Ovary (tissue), 9 donors: ENCODE data around the gene NAALADL2. TPM values are rescaled to one million over a fixed set of nuclear protein-coding genes. Genes with fewer than 3 reads are reported as not detected.

Source experiments
- DNase-seq, 5 donors: peaks; one replicate each; pipeline ENCODE4 v3.0.0-alpha.2; 2019 to 2020
- H3K27ac ChIP-seq, 2 donors: fragments of 200-600 bp; one replicate each; pipeline versions ENCODE4 v1.5.1 to v1.8.0; 2019 to 2022
- H3K27me3 ChIP-seq: fragments of 200-600 bp; one replicate; pipeline ENCODE4 v1.8.0; 2022
- H3K36me3 ChIP-seq: fragments of 200-600 bp; sonication (generic); one replicate; pipeline ENCODE4 v1.5.1; 2019
- H3K4me1 ChIP-seq: one replicate; pipeline ENCODE4 v1.8.1; 2013; ENCODE audit warnings: mild to moderate bottlenecking, moderate library complexity; ENCODE audit not compliant: insufficient read depth
- H3K4me3 ChIP-seq: fragments of 200-600 bp; sonication (generic); one replicate; pipeline ENCODE4 v1.5.1; 2017
- H3K9me3 ChIP-seq, 2 donors: fragments of 200-600 bp in 1 of 2; sonication (generic) in 1 of 2; one replicate each; pipeline versions ENCODE4 v1.5.1 to v1.8.1; 2013 to 2019; ENCODE audit warnings: mild to moderate bottlenecking in 1 of 2, moderate library complexity in 1 of 2
- EP300 ChIP-seq: sonication (generic); formaldehyde crosslinking; IDR thresholded peaks from one replicate; pipeline ENCODE4 v1.6.1; 2017; ENCODE audit warnings: antibody characterized with exemption
- POLR2A ChIP-seq: fragments of 450-650 bp; IDR thresholded peaks from one replicate; pipeline ENCODE4 v1.6.1; 2017; ENCODE audit warnings: antibody characterized with exemption, mild to moderate bottlenecking, moderate library complexity
- WGBS, 3 donors: extraction: QIAGEN DNeasy Blood & Tissue Kit in 1 of 3; methylation state at CpG; one replicate each; pipeline versions ENCODE4 v1.1.5 to v1.1.7; 2013 to 2017; 5-methylcytosine and 5-hydroxymethylcytosine counted together
- intact Hi-C, 4 donors: fragments of 100-400 bp; cut with DNase I; formaldehyde crosslinking; loops; one replicate each; pipeline versions ENCODE4 v1.11.0 to v1.15.1; 2022 to 2023
- polyA plus RNA-seq, 2 donors: library from polyadenylated mRNA; stranded (reverse); fragments of 200-250 nt in 1 of 2; fragments of 350-450 nt in 1 of 2; fragmentation: Illumina TruSeq in 1 of 2; extraction: RNeasy Lipid Tissue Mini Kit (QIAGEN cat#74804) in 1 of 2; gene quantifications; one replicate each; pipeline ENCODE4 v1.2.3, GENCODE V29; 2013 to 2014
- total RNA-seq, 7 donors: library from RNA; depleted of rRNA in 2 of 7; stranded (reverse); fragments of >200 nt in 2 of 7; fragmentation: NEBNext Ultra II Directional in 3 of 7; extraction: Animal tissue kit (Norgen Biotek cat#: 25700) in 3 of 7; gene quantifications; one replicate each; pipeline versions ENCODE4 v1.1.0 to v1.2.4, GENCODE V29; 2016 to 2023
- TF ChIP-seq, protein P1 (sequence below), 3 donors: fragments of 450-650 bp in 2 of 3; fragments of 200-600 bp in 1 of 3; IDR thresholded peaks; one replicate each; pipeline versions ENCODE4 v1.5.1 to v1.8.0; 2016 to 2022; ENCODE audit warnings: antibody characterized with exemption in 3 of 3, mild to moderate bottlenecking in 1 of 3
- donor health status: DM: no; HTN: no; CAD: no; lungs with moderate emphysema.
- donor health status: DM: no; HTN: no; CAD: no.
- donor health status: Bipolar disorder and iron deficiency.
- donor health status: DM: yes; HTN: yes; CAD: no.
- donor health status: DM: no; HTN: no; CAD: no.
- donor health status: DM: yes; HTN: yes; CAD: no.

The NAALADL2 gene
- total and polyA plus RNA-seq, 9 donors = 2.3 to 29.3 (median 15.2) TPM

DNA sequence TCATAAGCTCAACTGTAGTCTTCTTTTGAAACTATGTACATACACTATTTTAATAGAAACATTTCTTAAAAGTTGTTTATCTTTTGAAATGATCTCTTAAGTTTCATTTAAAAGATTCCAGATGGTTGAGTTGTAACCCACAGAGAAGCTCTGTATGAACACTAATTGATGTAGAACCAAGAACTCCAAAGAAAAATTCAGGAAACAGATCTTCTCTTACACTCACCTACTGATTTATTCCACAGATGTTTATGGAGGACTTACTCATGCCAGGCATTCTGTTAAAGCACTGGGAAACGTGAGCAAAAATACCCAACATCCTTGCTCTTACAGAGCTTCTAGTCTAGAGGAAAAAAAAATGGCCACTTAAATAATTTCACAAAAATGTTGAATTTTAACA lies 551.1 kb downstream of the NAALADL2 start:
- no peaks in the 10 kb centered on the region for H3K9me3 ChIP-seq
- no peaks in the 10 kb centered on the region for H3K27me3 ChIP-seq
- DNase-seq = no peak
- H3K36me3 ChIP-seq = no peaks in the 10 kb centered on the region
- no peak overlapping the region for H3K4me3 ChIP-seq
- H3K27ac ChIP-seq = no peak overlapping the region
- TF ChIP-seq, protein P1, sequence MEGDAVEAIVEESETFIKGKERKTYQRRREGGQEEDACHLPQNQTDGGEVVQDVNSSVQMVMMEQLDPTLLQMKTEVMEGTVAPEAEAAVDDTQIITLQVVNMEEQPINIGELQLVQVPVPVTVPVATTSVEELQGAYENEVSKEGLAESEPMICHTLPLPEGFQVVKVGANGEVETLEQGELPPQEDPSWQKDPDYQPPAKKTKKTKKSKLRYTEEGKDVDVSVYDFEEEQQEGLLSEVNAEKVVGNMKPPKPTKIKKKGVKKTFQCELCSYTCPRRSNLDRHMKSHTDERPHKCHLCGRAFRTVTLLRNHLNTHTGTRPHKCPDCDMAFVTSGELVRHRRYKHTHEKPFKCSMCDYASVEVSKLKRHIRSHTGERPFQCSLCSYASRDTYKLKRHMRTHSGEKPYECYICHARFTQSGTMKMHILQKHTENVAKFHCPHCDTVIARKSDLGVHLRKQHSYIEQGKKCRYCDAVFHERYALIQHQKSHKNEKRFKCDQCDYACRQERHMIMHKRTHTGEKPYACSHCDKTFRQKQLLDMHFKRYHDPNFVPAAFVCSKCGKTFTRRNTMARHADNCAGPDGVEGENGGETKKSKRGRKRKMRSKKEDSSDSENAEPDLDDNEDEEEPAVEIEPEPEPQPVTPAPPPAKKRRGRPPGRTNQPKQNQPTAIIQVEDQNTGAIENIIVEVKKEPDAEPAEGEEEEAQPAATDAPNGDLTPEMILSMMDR (IDR thresholded peaks at IDR 0.05) = no peak
- TF ChIP-seq EP300 = no peak
- no peak for TF ChIP-seq POLR2A
- intact Hi-C loops = no loop called here
- no peaks in the 10 kb centered on the region for H3K4me1 ChIP-seq
- 82 to 95% (median 93%) methylated on average over 1 of the region's 1 CpG for WGBS, 3 donors

DNA sequence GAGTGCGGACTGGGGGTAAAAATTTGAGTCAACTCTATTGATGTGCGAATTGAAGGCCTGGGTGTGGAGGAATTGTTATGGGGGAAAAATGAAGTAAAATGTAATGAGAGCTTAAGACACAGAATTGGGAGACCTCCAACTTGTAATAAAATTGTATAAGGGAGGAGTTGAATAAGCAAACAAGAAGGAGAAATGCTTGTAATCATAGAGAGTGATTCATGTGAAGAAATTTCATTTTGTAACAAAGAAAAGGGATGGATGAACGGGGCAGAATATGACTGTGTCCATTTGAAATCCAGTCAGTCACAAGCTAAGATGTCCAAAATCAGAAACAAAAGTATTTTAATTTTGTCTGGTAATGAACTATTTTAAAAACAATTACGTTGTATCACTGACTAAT lies 552.3 kb downstream of the NAALADL2 start:
- H3K27me3 ChIP-seq = no peaks in the 10 kb centered on the region
- intact Hi-C loops = no loop called here
- no peaks in the 10 kb centered on the region for H3K9me3 ChIP-seq
- no peaks in the 10 kb centered on the region for H3K4me1 ChIP-seq
- no peaks in the 10 kb centered on the region for H3K36me3 ChIP-seq
- 93 to 96% (median 94%) methylated on average over 4 of the region's 4 CpGs for WGBS, 3 donors
- no peak overlapping the region for H3K4me3 ChIP-seq
- no peak for DNase-seq
- TF ChIP-seq EP300 (no peak), POLR2A (no peak)
- TF ChIP-seq, protein P1 (IDR thresholded peaks at IDR 0.05) = no peak
- no peak overlapping the region for H3K27ac ChIP-seq

GRCh38 chr3:175411946-175412345 lies 552.8 kb downstream of the NAALADL2 start:
- intact Hi-C loops = no loop called here
- DNase-seq = no peak
- Histone ChIP-seq H3K9me3 (no peaks in the 10 kb centered on the region), H3K36me3 (no peaks in the 10 kb centered on the region), H3K27ac (no peak overlapping the region), H3K27me3 (no peaks in the 10 kb centered on the region), H3K4me1 (no peaks in the 10 kb centered on the region), H3K4me3 (no peak overlapping the region)
- no peak for TF ChIP-seq POLR2A
- TF ChIP-seq, protein P1 (IDR thresholded peaks at IDR 0.05) = no peak
- TF ChIP-seq EP300 = no peak
- 94 to 96% (median 95%) methylated on average over 6 of the region's 6 CpGs for WGBS, 3 donors

- H3K27me3 ChIP-seq = no peaks in the 10 kb centered on the region
- no peaks in the 10 kb centered on the region for H3K36me3 ChIP-seq
- no peak overlapping the region for H3K4me3 ChIP-seq
- WGBS, 3 donors = 97 to 99% (median 98%) methylated on average over 4 of the region's 4 CpGs
- intact Hi-C loops = no loop called here
- DNase-seq = no peak
- no peak for TF ChIP-seq POLR2A
- TF ChIP-seq, protein P1 (IDR thresholded peaks at IDR 0.05) = no peak
- TF ChIP-seq EP300 = no peak
- no peak overlapping the region for H3K27ac ChIP-seq
- no peaks in the 10 kb centered on the region for H3K9me3 ChIP-seq
- H3K4me1 ChIP-seq = no peaks in the 10 kb centered on the region
These were observed 554.8 kb downstream of the NAALADL2 start for GRCh38 chr3:175413926-175414325.

DNA sequence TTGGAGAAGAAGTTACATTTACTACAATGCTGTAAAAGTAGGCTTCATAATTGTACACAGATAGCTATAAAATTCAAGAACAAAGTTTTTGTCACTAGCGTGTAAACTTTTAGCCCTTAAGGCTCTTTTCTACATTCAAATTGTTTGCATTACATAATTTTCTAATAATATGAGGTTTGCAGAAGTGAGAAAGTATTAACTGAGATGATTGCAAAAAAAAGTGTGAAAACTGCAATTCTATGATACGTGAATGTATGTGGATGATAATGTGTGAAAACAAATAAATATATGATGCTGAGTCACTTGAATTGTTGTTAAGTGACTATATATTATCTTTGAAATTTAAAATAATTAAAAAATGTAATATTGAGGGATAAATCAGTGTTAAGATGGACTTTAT lies 557.5 kb downstream of the NAALADL2 start:
- Histone ChIP-seq H3K27ac (no peak overlapping the region), H3K4me1 (peaks cover 1% of the 10 kb centered on the region), H3K27me3 (no peaks in the 10 kb centered on the region), H3K36me3 (no peaks in the 10 kb centered on the region), H3K4me3 (no peak overlapping the region), H3K9me3 (no peaks in the 10 kb centered on the region)
- DNase-seq = no peak
- TF ChIP-seq POLR2A = no peak
- no peak for TF ChIP-seq EP300
- TF ChIP-seq, protein P1 (IDR thresholded peaks at IDR 0.05) = no peak
- intact Hi-C loops = no loop called here
- 91 to 93% (median 93%) methylated on average over 2 of the region's 2 CpGs for WGBS, 3 donors
